SU-DHL-6 (cell line): ENCODE data around the gene UBE2L5.
"Not testable (repeated sequence)": the region's sequence is repeated elsewhere in the genome, so short reads cannot be mapped to it uniquely, and the experiment has no call there.

Experiments used
- H2AFZ ChIP-seq: fragments of 200-600 bp; sonication (generic); 2 replicates; pipeline ENCODE4 v1.6.1; 2014; ENCODE audit warnings: low read depth, mild to moderate bottlenecking, moderate library complexity, mixed read lengths, antibody characterized with exemption, low read length; ENCODE audit not compliant: severe bottlenecking
- H3F3A ChIP-seq: fragments of 200-600 bp; shearing (Covaris generic); 2 replicates; pipeline ENCODE4 v1.6.0; 2016; ENCODE audit warnings: antibody characterized with exemption, mild to moderate bottlenecking; ENCODE audit not compliant: insufficient read depth
- H3K27ac ChIP-seq: fragments of 200-600 bp; sonication (generic); 2 replicates; pipeline ENCODE4 v1.5.1; 2016; ENCODE audit warnings: low read depth, mild to moderate bottlenecking, low read length, moderate library complexity, mixed read lengths
- H3K27me3 ChIP-seq: fragments of 200-600 bp; sonication (generic), shearing (Covaris generic); 2 replicates; pipeline ENCODE4 v1.6.0; 2014; ENCODE audit warnings: mild to moderate bottlenecking, low read length
- H3K36me3 ChIP-seq: fragments of 200-600 bp; sonication (generic); 2 replicates; pipeline ENCODE4 v1.6.1; 2014; ENCODE audit warnings: mild to moderate bottlenecking, low read length, mixed read lengths
- H3K4me2 ChIP-seq: fragments of 300-600, 200-600 bp; shearing (Covaris generic), sonication (generic); 2 replicates; pipeline ENCODE4 v1.6.0; 2014; ENCODE audit warnings: low read length, low read depth, mild to moderate bottlenecking; ENCODE audit not compliant: poor library complexity, severe bottlenecking
- H3K4me3 ChIP-seq: fragments of 200-600 bp; sonication (generic); 2 replicates; pipeline ENCODE4 v1.5.1; 2014; ENCODE audit warnings: antibody characterized with exemption, low read length, mild to moderate bottlenecking, mixed read lengths; ENCODE audit not compliant: insufficient read depth, poor library complexity, severe bottlenecking
- H3K79me2 ChIP-seq: fragments of 200-600 bp; sonication (generic); 2 replicates; pipeline ENCODE4 v1.6.1; 2014; ENCODE audit warnings: mild to moderate bottlenecking, low read length, moderate library complexity; ENCODE audit not compliant: insufficient read depth
- H3K9ac ChIP-seq: fragments of 200-600 bp; sonication (generic); 2 replicates; pipeline ENCODE4 v1.7.0; 2014; ENCODE audit warnings: mild to moderate bottlenecking, low read length
- H3K9me2 ChIP-seq: fragments of 200-600 bp; sonication (generic); replicated peaks from 2 replicates; pipeline ENCODE4 v1.6.1; 2014; ENCODE audit warnings: low read length; ENCODE audit not compliant: insufficient read depth
- H3K9me3 ChIP-seq: fragments of 200-600 bp; sonication (generic); 2 replicates; pipeline ENCODE4 v1.6.1; 2014; ENCODE audit warnings: low read length, mixed read lengths; ENCODE audit not compliant: insufficient read depth
- H4K20me1 ChIP-seq: fragments of 200-600 bp; sonication (generic); 2 replicates; pipeline ENCODE4 v1.6.1; 2014; ENCODE audit warnings: low read depth, mild to moderate bottlenecking, antibody characterized with exemption, low read length, moderate library complexity, mixed read lengths
- EZH2phosphoT487 ChIP-seq: fragments of 200-600 bp; sonication (generic), shearing (Covaris generic); conservative IDR thresholded peaks from 2 replicates; pipeline ENCODE4 v1.6.1; 2018; ENCODE audit warnings: mild to moderate bottlenecking, antibody characterized with exemption, low read length, moderate library complexity, mixed read lengths
- TF ChIP-seq, protein P1 (sequence below): fragments of 200-600 bp; sonication (generic); IDR thresholded peaks from one replicate; pipeline ENCODE4 v1.5.1; 2017; ENCODE audit warnings: antibody characterized with exemption, mild to moderate bottlenecking, low read length, moderate library complexity; ENCODE audit not compliant: insufficient read depth, poor library complexity, severe bottlenecking

The UBE2L5 gene

GRCh38 chr13:30448441-30448840 is 26.1 kb downstream of the UBE2L5 start:
- no peaks in the 10 kb centered on the region for H4K20me1 ChIP-seq
- TF ChIP-seq EZH2phosphoT487: no peak
- TF ChIP-seq, protein P1, sequence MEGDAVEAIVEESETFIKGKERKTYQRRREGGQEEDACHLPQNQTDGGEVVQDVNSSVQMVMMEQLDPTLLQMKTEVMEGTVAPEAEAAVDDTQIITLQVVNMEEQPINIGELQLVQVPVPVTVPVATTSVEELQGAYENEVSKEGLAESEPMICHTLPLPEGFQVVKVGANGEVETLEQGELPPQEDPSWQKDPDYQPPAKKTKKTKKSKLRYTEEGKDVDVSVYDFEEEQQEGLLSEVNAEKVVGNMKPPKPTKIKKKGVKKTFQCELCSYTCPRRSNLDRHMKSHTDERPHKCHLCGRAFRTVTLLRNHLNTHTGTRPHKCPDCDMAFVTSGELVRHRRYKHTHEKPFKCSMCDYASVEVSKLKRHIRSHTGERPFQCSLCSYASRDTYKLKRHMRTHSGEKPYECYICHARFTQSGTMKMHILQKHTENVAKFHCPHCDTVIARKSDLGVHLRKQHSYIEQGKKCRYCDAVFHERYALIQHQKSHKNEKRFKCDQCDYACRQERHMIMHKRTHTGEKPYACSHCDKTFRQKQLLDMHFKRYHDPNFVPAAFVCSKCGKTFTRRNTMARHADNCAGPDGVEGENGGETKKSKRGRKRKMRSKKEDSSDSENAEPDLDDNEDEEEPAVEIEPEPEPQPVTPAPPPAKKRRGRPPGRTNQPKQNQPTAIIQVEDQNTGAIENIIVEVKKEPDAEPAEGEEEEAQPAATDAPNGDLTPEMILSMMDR: no peak
- H3K79me2 ChIP-seq: peaks cover 24% of the 10 kb centered on the region; the same call in 1 of the 2 replicates
- no peaks in the 10 kb centered on the region for H3K36me3 ChIP-seq
- peak overlapping the region; percentile 99 for H3K27ac ChIP-seq
- peak overlapping the region; percentile 36 for H3K4me2 ChIP-seq
- H3K9me2 ChIP-seq: no peaks in the 10 kb centered on the region
- H3K27me3 ChIP-seq: no peaks in the 10 kb centered on the region
- H2AFZ ChIP-seq: no peak overlapping the region
- peaks cover 60% of the 10 kb centered on the region for H3F3A ChIP-seq
- H3K9ac ChIP-seq: peak overlapping the region; percentile 73; the same call in 1 of the 2 replicates
- no peaks in the 10 kb centered on the region for H3K9me3 ChIP-seq
- H3K4me3 ChIP-seq: no peak overlapping the region

DNA sequence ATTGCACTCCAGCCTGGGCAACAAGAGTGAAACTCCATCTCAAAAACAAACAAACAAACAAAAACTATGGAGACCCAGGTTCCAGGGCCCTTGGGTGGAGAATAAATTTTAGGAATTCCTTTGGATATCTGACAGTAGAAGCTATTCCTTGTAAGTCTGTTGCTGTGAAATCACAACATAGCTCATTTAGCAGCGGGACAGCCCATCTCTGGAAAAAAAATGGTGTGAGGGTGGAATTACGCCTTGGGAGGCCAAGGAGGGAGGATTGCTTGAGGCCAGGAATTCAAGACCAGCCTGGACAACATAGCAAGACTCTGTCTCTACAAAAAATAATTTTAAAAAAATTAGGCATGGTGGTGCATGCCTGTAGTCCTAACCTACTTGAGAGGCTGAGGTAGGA is 27.8 kb downstream of the UBE2L5 start:
- Histone ChIP-seq H3F3A (peaks cover 59% of the 10 kb centered on the region), H3K27me3 (no peaks in the 10 kb centered on the region), H3K27ac (no peak overlapping the region), H3K9ac (no peak overlapping the region), H3K9me2 (no peaks in the 10 kb centered on the region), H4K20me1 (no peaks in the 10 kb centered on the region), H2AFZ (no peak overlapping the region), H3K9me3 (no peaks in the 10 kb centered on the region), H3K4me3 (no peak overlapping the region), H3K79me2 (peaks cover 23% of the 10 kb centered on the region; the same call in 1 of the 2 replicates), H3K36me3 (no peaks in the 10 kb centered on the region), H3K4me2 (no peak overlapping the region)
- TF ChIP-seq, protein P1: no peak
- no peak for TF ChIP-seq EZH2phosphoT487

GRCh38 chr13:30451476-30451875 is 29.2 kb downstream of the UBE2L5 start:
- H2AFZ ChIP-seq, H3K9me2 ChIP-seq, H3K9ac ChIP-seq, H3K4me3 ChIP-seq, H3K9me3 ChIP-seq, H3K36me3 ChIP-seq, H3K27me3 ChIP-seq, H4K20me1 ChIP-seq, H3K4me2 ChIP-seq: not testable (repeated sequence)
- Histone ChIP-seq H3K79me2 (peaks cover 12% of the 10 kb centered on the region; the same call in 1 of the 2 replicates), H3F3A (peaks cover 64% of the 10 kb centered on the region), H3K27ac (peak overlapping the region; percentile 39; the same call in 1 of the 2 replicates)

DNA sequence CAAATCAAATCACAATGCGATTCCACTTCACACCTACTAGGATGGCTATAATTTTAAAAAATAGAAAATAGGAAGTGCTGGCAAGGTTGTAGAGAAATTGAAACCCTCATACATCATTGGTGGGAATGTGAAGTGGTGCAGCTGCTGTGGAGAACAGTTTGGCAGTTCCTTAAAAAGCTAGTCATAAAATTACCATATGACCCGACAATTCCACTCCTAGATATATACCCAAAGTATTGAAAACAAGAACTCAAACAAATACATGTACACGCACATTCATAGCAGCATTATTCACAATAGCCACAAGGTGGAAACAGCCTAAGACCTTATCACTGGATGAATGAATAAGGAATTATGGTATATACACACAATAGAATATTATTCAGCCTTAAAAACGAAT is 31.4 kb downstream of the UBE2L5 start:
- H3K27ac ChIP-seq: peak overlapping the region; percentile 49; the same call in 1 of the 2 replicates
- H3K9me2 ChIP-seq: no peaks in the 10 kb centered on the region
- peaks cover 70% of the 10 kb centered on the region for H3F3A ChIP-seq
- H3K4me2 ChIP-seq: peak overlapping the region; percentile 29
- H3K79me2 ChIP-seq: no peaks in the 10 kb centered on the region; the same call in 1 of the 2 replicates
- H4K20me1 ChIP-seq: no peaks in the 10 kb centered on the region
- no peaks in the 10 kb centered on the region for H3K27me3 ChIP-seq
- H3K4me3 ChIP-seq: no peak overlapping the region
- H3K9me3 ChIP-seq: no peaks in the 10 kb centered on the region
- H3K9ac ChIP-seq: no peak overlapping the region
- H3K36me3 ChIP-seq: peaks cover 5% of the 10 kb centered on the region
- TF ChIP-seq, protein P1: no peak
- TF ChIP-seq EZH2phosphoT487: no peak
- H2AFZ ChIP-seq: no peak overlapping the region
